ENCODE data around the gene AIRE. TPM values are rescaled to one million over a fixed set of nuclear protein-coding genes. Genes with fewer than 3 reads are reported as not detected.

AIRE gene
- total and polyA plus RNA-seq, 2 experiments from 2014 or later: 0.45 TPM; not detected in 1

DNA sequence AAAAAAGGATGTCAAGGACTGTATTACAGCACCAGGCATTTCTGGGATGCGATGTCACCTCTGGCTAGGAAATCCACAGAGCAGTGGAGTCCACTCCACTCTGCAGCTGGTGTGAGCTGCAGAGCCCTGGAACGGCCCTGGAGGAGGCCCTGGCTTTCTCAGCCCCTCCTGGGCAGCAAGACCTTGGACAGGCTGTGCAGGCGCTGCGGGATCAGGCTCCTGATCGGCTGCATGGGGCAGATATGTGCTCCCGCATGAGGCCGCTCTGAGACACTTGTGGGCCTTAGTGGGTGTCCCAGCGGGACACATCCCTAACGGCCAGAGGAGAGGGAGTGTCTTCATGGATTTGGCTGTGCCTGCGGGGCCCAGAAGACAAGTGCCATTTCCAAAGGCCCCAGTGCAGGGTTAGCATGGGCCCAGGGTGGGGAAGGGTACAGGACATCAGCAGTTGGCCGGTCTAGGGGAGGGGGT is 30.1 kb upstream of the AIRE start:
- TF ChIP-seq CTCF (IDR thresholded peaks at IDR 0.05; ENCODE audit: low read depth, low read length): no peak
- Histone ChIP-seq H3K9me3 (ENCODE audit: low read depth) (no peaks in the 10 kb centered on the region), H3K27ac (no peak overlapping the region), H3K4me1 (ENCODE audit: low read depth) (no peaks in the 10 kb centered on the region), H3K4me3 (no peak overlapping the region), H3K36me3 (no peaks in the 10 kb centered on the region), H3K27me3 (no peaks in the 10 kb centered on the region)
- DNase-seq (ENCODE audit: low read depth in 1 of 2, low spot score in 1 of 2): no peak

GRCh38 chr21:44258056-44258725 is 27.5 kb upstream of the AIRE start:
- Histone ChIP-seq H3K4me3 (no peak overlapping the region), H3K36me3 (no peaks in the 10 kb centered on the region), H3K9me3 (ENCODE audit: low read depth) (no peaks in the 10 kb centered on the region), H3K4me1 (ENCODE audit: low read depth) (peaks cover under 1% of the 10 kb centered on the region), H3K27me3 (no peaks in the 10 kb centered on the region), H3K27ac (no peak overlapping the region)
- DNase-seq (ENCODE audit: low read depth in 1 of 2, low spot score in 1 of 2): no peak
- no peak for TF ChIP-seq CTCF (IDR thresholded peaks at IDR 0.05; ENCODE audit: low read depth, low read length)

DNA sequence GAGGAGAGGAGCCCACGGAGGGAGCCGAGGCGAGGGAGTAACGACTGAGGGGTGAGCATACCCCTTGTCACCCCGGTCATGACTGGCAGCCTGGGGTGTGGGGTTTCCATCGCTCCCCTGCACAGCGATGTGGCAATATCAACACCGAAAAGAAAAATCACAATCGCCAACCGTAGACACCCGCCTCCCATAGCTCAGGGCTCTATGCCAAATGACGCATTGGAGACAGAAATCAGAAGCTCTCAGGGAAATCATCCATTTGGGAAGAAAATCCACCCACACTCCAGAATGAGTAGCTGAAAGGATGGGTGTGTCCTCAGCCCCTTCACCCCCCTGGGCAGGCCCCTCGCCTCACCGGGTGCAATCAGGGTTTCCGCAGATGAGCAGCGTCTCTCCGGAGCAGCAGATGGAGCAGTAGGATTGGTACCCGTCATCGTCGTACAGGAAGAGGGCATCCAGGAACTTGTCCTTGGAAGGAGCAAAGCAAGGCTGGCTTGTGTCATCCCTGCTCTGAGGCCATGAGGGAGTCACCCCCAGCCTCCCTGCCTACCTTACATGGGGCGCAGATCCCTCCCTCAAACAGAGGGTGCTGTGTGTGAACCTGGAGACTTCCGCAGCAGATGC is 26.5 kb upstream of the AIRE start:
- Histone ChIP-seq H3K4me1 (ENCODE audit: low read depth) (peaks cover 7% of the 10 kb centered on the region), H3K9me3 (ENCODE audit: low read depth) (no peaks in the 10 kb centered on the region), H3K4me3 (no peak overlapping the region), H3K27me3 (no peaks in the 10 kb centered on the region), H3K27ac (no peak overlapping the region), H3K36me3 (no peaks in the 10 kb centered on the region)
- DNase-seq (ENCODE audit: low read depth in 1 of 2, low spot score in 1 of 2): peak in 1 of 2 donors; percentile 51
- no peak for TF ChIP-seq CTCF (IDR thresholded peaks at IDR 0.05; ENCODE audit: low read depth, low read length)

GRCh38 chr21:44260066-44260465 is 25.6 kb upstream of the AIRE start:
- Histone ChIP-seq H3K9me3 (ENCODE audit: low read depth) (no peaks in the 10 kb centered on the region), H3K27ac (no peak overlapping the region), H3K27me3 (no peaks in the 10 kb centered on the region), H3K4me3 (no peak overlapping the region), H3K4me1 (ENCODE audit: low read depth) (peaks cover 7% of the 10 kb centered on the region), H3K36me3 (no peaks in the 10 kb centered on the region)
- DNase-seq (ENCODE audit: low read depth in 1 of 2, low spot score in 1 of 2): no peak
- TF ChIP-seq CTCF (IDR thresholded peaks at IDR 0.05; ENCODE audit: low read depth, low read length): no peak

DNA sequence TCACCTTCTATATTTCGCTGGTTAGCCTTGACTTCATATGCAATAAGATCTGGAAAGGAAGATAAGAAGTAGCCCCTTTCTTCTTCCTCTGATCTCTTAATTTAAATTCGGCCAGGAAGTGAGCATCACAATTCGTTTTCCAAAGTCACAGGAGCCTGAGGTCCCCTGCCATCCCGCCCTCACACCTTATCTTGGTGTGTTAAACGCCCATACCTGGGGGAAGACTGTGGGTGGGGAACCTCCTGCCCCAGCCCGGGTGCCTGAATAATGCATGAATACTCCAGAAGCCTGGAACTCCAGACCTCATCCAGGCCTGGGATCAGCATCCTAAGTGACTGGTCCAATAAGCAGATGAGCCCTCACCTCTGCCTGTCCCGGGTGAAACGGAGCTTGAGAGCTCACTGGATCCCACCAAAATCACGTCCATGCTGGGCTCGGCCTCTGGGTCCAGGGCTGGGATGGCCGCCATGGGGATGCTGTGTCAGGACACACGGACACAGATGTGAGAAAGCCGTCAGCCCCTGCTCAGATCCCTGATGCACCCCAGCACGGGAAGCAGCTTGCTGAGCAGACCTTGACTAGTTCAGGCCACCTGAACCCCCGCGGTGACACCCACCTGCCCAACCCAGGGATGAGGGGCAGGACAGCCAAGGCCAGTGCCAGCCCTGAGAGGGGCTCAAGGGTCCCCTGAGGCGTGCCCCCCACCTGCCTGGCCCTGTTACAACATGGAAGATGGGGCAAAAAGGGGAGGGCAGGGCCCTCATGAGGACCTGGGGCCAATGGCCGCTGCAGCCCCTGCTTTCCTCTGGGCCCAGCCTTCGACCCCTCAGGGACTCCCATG is 24.7 kb upstream of the AIRE start:
- H3K36me3 ChIP-seq: no peaks in the 10 kb centered on the region
- H3K4me1 ChIP-seq (ENCODE audit: low read depth): peaks cover 7% of the 10 kb centered on the region
- H3K9me3 ChIP-seq (ENCODE audit: low read depth): no peaks in the 10 kb centered on the region
- TF ChIP-seq CTCF (IDR thresholded peaks at IDR 0.05; ENCODE audit: low read depth, low read length): no peak
- no peak overlapping the region for H3K27ac ChIP-seq
- no peak for DNase-seq (ENCODE audit: low read depth in 1 of 2, low spot score in 1 of 2)
- H3K27me3 ChIP-seq: no peaks in the 10 kb centered on the region
- H3K4me3 ChIP-seq: no peak overlapping the region

Measured in cardiac muscle cell (in vitro differentiated cells and primary cell).